Measurements from ENCODE around the gene CHD6. TPM values are rescaled to one million over a fixed set of nuclear protein-coding genes. Genes with fewer than 3 reads are reported as not detected.

CHD6 gene
- total and polyA plus RNA-seq, 2 of the 13 experiments (the other 11 are each of a cell fraction or from before 2014, with no cell fraction given) = 14.4 to 52.0 TPM

GRCh38 chr20:41506192-41506915 lies 111.8 kb downstream of the CHD6 start (continued):
- TF ChIP-seq ZNF414 (CRISPR knock-in tag; IDR thresholded peaks at IDR 0.05) = no peak
- TF ChIP-seq HOMEZ (CRISPR knock-in tag; IDR thresholded peaks at IDR 0.05; ENCODE audit: low read depth) = 0 out of 2 replicates have a peak, but pooled peaks have one; percentile 43
- no peak for TF ChIP-seq ZNF251 (CRISPR knock-in tag; IDR thresholded peaks at IDR 0.05)
- TF ChIP-seq ZNF326 (CRISPR knock-in tag; IDR thresholded peaks at IDR 0.05; ENCODE audit: borderline replicate concordance) = no peak
- TF ChIP-seq SNRNP70 (IDR thresholded peaks at IDR 0.05; ENCODE audit: low read depth, low read length) = no peak
- TF ChIP-seq ZNF629 (CRISPR knock-in tag; conservative IDR thresholded peaks at IDR 0.05) = no peak
- TF ChIP-seq AGO1 (IDR thresholded peaks at IDR 0.05; ENCODE audit: low read depth, low read length, poor library complexity, severe bottlenecking) = no peak
- TF ChIP-seq TGIF2 (CRISPR knock-in tag; IDR thresholded peaks at IDR 0.05) = no peak
- no peak for TF ChIP-seq E2F5 (CRISPR knock-in tag; conservative IDR thresholded peaks at IDR 0.05)
- TF ChIP-seq IRX3 (CRISPR knock-in tag; IDR thresholded peaks at IDR 0.05; ENCODE audit: borderline replicate concordance, low read depth) = no peak

All from HepG2 (cell line).